Ectodermal cell (in vitro differentiated cells): ENCODE measurements around the gene CTSS.
"Not testable (repeated sequence)": the region's sequence is repeated elsewhere in the genome, so short reads cannot be mapped to it uniquely, and the experiment has no call there.

ENCODE experiments used
- H3K27ac ChIP-seq: 2 replicates; pipeline ENCODE4 v1.7.0; 2013; ENCODE audit warnings: mild to moderate bottlenecking, low read depth, low read length; ENCODE audit not compliant: insufficient read depth, poor library complexity, severe bottlenecking
- H3K27me3 ChIP-seq: 2 replicates; pipeline ENCODE4 v1.7.0; 2013; ENCODE audit warnings: mild to moderate bottlenecking, low read length; ENCODE audit not compliant: insufficient read depth, control insufficient read depth, poor library complexity, severe bottlenecking
- H3K36me3 ChIP-seq: one replicate; pipeline ENCODE4 v1.7.0; 2013; ENCODE audit warnings: low read length; ENCODE audit not compliant: control insufficient read depth, insufficient read depth
- H3K4me1 ChIP-seq: one replicate; pipeline ENCODE4 v1.7.0; 2013; ENCODE audit warnings: low read length; ENCODE audit not compliant: control insufficient read depth, insufficient read depth
- H3K4me3 ChIP-seq: 2 replicates; pipeline ENCODE4 v1.7.0; 2013; ENCODE audit warnings: low read depth, low read length, control low read depth; ENCODE audit not compliant: insufficient read depth
- H3K9me3 ChIP-seq: 2 replicates; pipeline ENCODE4 v1.7.0; 2013; ENCODE audit warnings: mild to moderate bottlenecking, low read length, moderate library complexity; ENCODE audit not compliant: control insufficient read depth
- WGBS, 2 experiments: methylation state at CpG; one replicate each; pipeline ENCODE4 v1.1.7; 2013; ENCODE audit warnings: missing lambda C conversion rate in 2 of 2; 5-methylcytosine and 5-hydroxymethylcytosine counted together

CTSS gene

GRCh38 chr1:150777544-150777943, 12.0 kb upstream of the CTSS start:
- no peaks in the 10 kb centered on the region for H3K4me1 ChIP-seq
- 94 to 97% methylated on average over 2 of the region's 2 CpGs for WGBS, 2 experiments
- H3K36me3 ChIP-seq = no peaks in the 10 kb centered on the region
- H3K9me3 ChIP-seq = no peaks in the 10 kb centered on the region
- H3K4me3 ChIP-seq = no peak overlapping the region
- no peaks in the 10 kb centered on the region for H3K27me3 ChIP-seq
- no peak overlapping the region for H3K27ac ChIP-seq

- not testable (repeated sequence) for H3K27ac ChIP-seq, H3K27me3 ChIP-seq, H3K36me3 ChIP-seq, H3K9me3 ChIP-seq, H3K4me3 ChIP-seq, H3K4me1 ChIP-seq
- WGBS, 2 experiments = 94 to 95% methylated on average over 13 of the region's 13 CpGs
These were observed 10.4 kb upstream of the CTSS start for GRCh38 chr1:150775931-150776505.

GRCh38 chr1:150775276-150775675, 9.7 kb upstream of the CTSS start:
- H3K27me3 ChIP-seq = no peaks in the 10 kb centered on the region
- H3K36me3 ChIP-seq = no peaks in the 10 kb centered on the region
- no peaks in the 10 kb centered on the region for H3K9me3 ChIP-seq
- no peak overlapping the region for H3K27ac ChIP-seq
- 97 to 99% methylated on average over 3 of the region's 3 CpGs for WGBS, 2 experiments
- no peaks in the 10 kb centered on the region for H3K4me1 ChIP-seq
- no peak overlapping the region for H3K4me3 ChIP-seq

GRCh38 chr1:150772326-150772725, 6.7 kb upstream of the CTSS start:
- WGBS, 2 experiments = 91 to 93% methylated on average over 4 of the region's 4 CpGs
- no peaks in the 10 kb centered on the region for H3K36me3 ChIP-seq
- H3K9me3 ChIP-seq = no peaks in the 10 kb centered on the region
- H3K4me3 ChIP-seq = no peak overlapping the region
- H3K27me3 ChIP-seq = no peaks in the 10 kb centered on the region
- no peak overlapping the region for H3K27ac ChIP-seq
- no peaks in the 10 kb centered on the region for H3K4me1 ChIP-seq

GRCh38 chr1:150767704-150768103, 2.1 kb upstream of the CTSS start:
- not testable (repeated sequence) for H3K36me3 ChIP-seq, H3K27ac ChIP-seq, H3K4me3 ChIP-seq, H3K9me3 ChIP-seq, H3K4me1 ChIP-seq, H3K27me3 ChIP-seq
- 53 to 57% methylated on average over 1 of the region's 1 CpG for WGBS, 2 experiments

GRCh38 chr1:150765977-150766301, 361 bp upstream of the CTSS start:
- WGBS, 2 experiments = 85 to 100% methylated on average over 1 of the region's 1 CpG
- H3K4me3 ChIP-seq, H3K9me3 ChIP-seq, H3K27ac ChIP-seq, H3K4me1 ChIP-seq, H3K27me3 ChIP-seq, H3K36me3 ChIP-seq: not testable (repeated sequence)

GRCh38 chr1:150764617-150765101, 919 bp downstream of the CTSS start:
- no peaks in the 10 kb centered on the region for H3K27me3 ChIP-seq
- no peaks in the 10 kb centered on the region for H3K36me3 ChIP-seq
- H3K4me1 ChIP-seq = no peaks in the 10 kb centered on the region
- H3K9me3 ChIP-seq = no peaks in the 10 kb centered on the region
- H3K27ac ChIP-seq = no peak overlapping the region
- H3K4me3 ChIP-seq = no peak overlapping the region
- WGBS, 2 experiments = 88 to 97% methylated on average over 2 of the region's 2 CpGs

GRCh38 chr1:150763018-150763417, 2.6 kb downstream of the CTSS start:
- Histone ChIP-seq H3K27ac (no peak overlapping the region), H3K27me3 (no peaks in the 10 kb centered on the region), H3K36me3 (no peaks in the 10 kb centered on the region), H3K4me1 (no peaks in the 10 kb centered on the region), H3K4me3 (no peak overlapping the region), H3K9me3 (no peaks in the 10 kb centered on the region)
- WGBS, 2 experiments = 94 to 100% methylated on average over 1 to 2 of the region's 3 CpGs

- WGBS, 2 experiments = 91 to 100% methylated on average over 1 of the region's 2 CpGs
- H3K36me3 ChIP-seq = no peaks in the 10 kb centered on the region
- H3K4me3 ChIP-seq = no peak overlapping the region
- no peaks in the 10 kb centered on the region for H3K27me3 ChIP-seq
- no peaks in the 10 kb centered on the region for H3K9me3 ChIP-seq
- no peaks in the 10 kb centered on the region for H3K4me1 ChIP-seq
- no peak overlapping the region for H3K27ac ChIP-seq
These were observed 3.0 kb downstream of the CTSS start for GRCh38 chr1:150762552-150762951.

- Histone ChIP-seq H3K36me3 (no peaks in the 10 kb centered on the region), H3K4me3 (no peak overlapping the region), H3K27me3 (no peaks in the 10 kb centered on the region), H3K27ac (no peak overlapping the region), H3K4me1 (no peaks in the 10 kb centered on the region), H3K9me3 (no peaks in the 10 kb centered on the region)
- WGBS, 2 experiments = 90 to 92% methylated on average over 1 of the region's 1 CpG
These were observed 3.8 kb downstream of the CTSS start for GRCh38 chr1:150761801-150762200.

GRCh38 chr1:150760013-150760412, 5.6 kb downstream of the CTSS start:
- no peaks in the 10 kb centered on the region for H3K36me3 ChIP-seq
- H3K4me3 ChIP-seq = no peak overlapping the region
- H3K27me3 ChIP-seq = no peaks in the 10 kb centered on the region
- no peak overlapping the region for H3K27ac ChIP-seq
- WGBS, 2 experiments = 88 to 90% methylated on average over 3 of the region's 3 CpGs
- no peaks in the 10 kb centered on the region for H3K4me1 ChIP-seq
- no peaks in the 10 kb centered on the region for H3K9me3 ChIP-seq
